Immature natural killer cell (primary cell): ENCODE data around the gene RBBP9. TPM values are rescaled to one million over a fixed set of nuclear protein-coding genes. Genes with fewer than 3 reads are reported as not detected.

Source experiments
- DNase-seq, 3 donors: peaks; one replicate each; pipeline ENCODE4 v3.0.0; 2022; ENCODE audit warnings: mixed read lengths in 1 of 3
- H3K27ac Mint-ChIP-seq, 6 donors: one replicate each; pipeline ENCODE4 v1.8.0; 2020; ENCODE audit warnings: mixed read lengths in 6 of 6, mild to moderate bottlenecking in 5 of 6, inconsistent platforms in 4 of 6, moderate library complexity in 3 of 6
- H3K27me3 Mint-ChIP-seq, 3 donors: one replicate each; pipeline ENCODE4 v1.8.0; 2020 to 2021; ENCODE audit warnings: low read depth in 3 of 3, mild to moderate bottlenecking in 3 of 3, mixed read lengths in 3 of 3, moderate library complexity in 3 of 3, inconsistent platforms in 1 of 3
- H3K36me3 Mint-ChIP-seq, 3 donors: one replicate each; pipeline ENCODE4 v1.8.0; 2020; ENCODE audit warnings: mixed read lengths in 3 of 3, inconsistent platforms in 2 of 3, mild to moderate bottlenecking in 2 of 3
- H3K4me1 Mint-ChIP-seq, 2 donors: one replicate each; pipeline ENCODE4 v1.8.0; 2020; ENCODE audit warnings: inconsistent platforms in 2 of 2, mild to moderate bottlenecking in 2 of 2, mixed read lengths in 2 of 2, moderate library complexity in 1 of 2
- H3K4me3 Mint-ChIP-seq, 5 donors: one replicate each; pipeline ENCODE4 v1.8.0; 2020; ENCODE audit warnings: mild to moderate bottlenecking in 5 of 5, mixed read lengths in 5 of 5, inconsistent platforms in 3 of 5, moderate library complexity in 3 of 5
- H3K9me3 Mint-ChIP-seq, 6 donors: one replicate each; pipeline ENCODE4 v1.8.0; 2020; ENCODE audit warnings: mild to moderate bottlenecking in 6 of 6, mixed read lengths in 6 of 6, inconsistent platforms in 4 of 6, moderate library complexity in 3 of 6
- polyA plus RNA-seq, 3 donors: library from polyadenylated mRNA; unstranded; fragments of 300-500 nt; fragmentation: Illumina TruSeq; gene quantifications; one replicate each; pipeline ENCODE4 v1.2.3, GENCODE V29; 2021

The RBBP9 gene
- polyA plus RNA-seq, 3 donors from 2014 or later = 3.4 to 9.8 (median 9.7) TPM

- Mint-ChIP-seq H3K27ac (peak overlapping the region in 1 of 6 donors; percentile 77), H3K36me3 (peaks cover 18 to 43% (median 20%) of the 10 kb centered on the region in 3 donors), H3K9me3 (no peaks in the 10 kb centered on the region), H3K4me3 (no peak overlapping the region), H3K4me1 (no peaks in the 10 kb centered on the region), H3K27me3 (no peaks in the 10 kb centered on the region)
- no peak for DNase-seq
Observed at GRCh38 chr20:18481596-18481995, 15.4 kb downstream of the RBBP9 start.

DNA sequence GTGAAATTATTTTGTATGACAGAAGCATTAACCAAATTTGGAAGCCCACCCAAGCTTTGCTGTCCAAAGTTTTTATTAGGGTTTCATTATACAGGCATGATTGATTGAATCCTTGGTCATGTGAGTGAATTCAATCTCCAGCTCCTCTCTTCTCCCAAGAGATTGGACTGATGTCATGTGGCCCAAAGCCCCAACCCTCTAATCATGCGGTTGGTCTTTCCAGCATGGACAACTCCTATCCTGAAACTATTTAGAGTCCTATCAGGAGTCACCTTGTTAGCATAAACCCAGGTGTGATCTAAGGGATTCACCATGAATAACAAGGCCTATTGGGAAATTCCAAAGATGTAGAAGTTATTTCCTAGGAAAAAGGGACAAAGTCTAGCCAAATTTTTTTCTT lies 19.2 kb downstream of the RBBP9 start:
- Mint-ChIP-seq H3K27ac (no peak overlapping the region), H3K36me3 (peaks cover 27 to 49% (median 28%) of the 10 kb centered on the region in 3 donors), H3K4me1 (no peaks in the 10 kb centered on the region), H3K4me3 (no peak overlapping the region), H3K27me3 (no peaks in the 10 kb centered on the region), H3K9me3 (no peaks in the 10 kb centered on the region)
- no peak for DNase-seq

- Mint-ChIP-seq H3K27ac (no peak overlapping the region), H3K36me3 (peaks cover 21 to 44% (median 23%) of the 10 kb centered on the region in 3 donors), H3K4me3 (no peak overlapping the region), H3K27me3 (no peaks in the 10 kb centered on the region), H3K4me1 (no peaks in the 10 kb centered on the region), H3K9me3 (no peaks in the 10 kb centered on the region)
- DNase-seq = no peak
Observed at GRCh38 chr20:18477218-18477617, 19.8 kb downstream of the RBBP9 start.

DNA sequence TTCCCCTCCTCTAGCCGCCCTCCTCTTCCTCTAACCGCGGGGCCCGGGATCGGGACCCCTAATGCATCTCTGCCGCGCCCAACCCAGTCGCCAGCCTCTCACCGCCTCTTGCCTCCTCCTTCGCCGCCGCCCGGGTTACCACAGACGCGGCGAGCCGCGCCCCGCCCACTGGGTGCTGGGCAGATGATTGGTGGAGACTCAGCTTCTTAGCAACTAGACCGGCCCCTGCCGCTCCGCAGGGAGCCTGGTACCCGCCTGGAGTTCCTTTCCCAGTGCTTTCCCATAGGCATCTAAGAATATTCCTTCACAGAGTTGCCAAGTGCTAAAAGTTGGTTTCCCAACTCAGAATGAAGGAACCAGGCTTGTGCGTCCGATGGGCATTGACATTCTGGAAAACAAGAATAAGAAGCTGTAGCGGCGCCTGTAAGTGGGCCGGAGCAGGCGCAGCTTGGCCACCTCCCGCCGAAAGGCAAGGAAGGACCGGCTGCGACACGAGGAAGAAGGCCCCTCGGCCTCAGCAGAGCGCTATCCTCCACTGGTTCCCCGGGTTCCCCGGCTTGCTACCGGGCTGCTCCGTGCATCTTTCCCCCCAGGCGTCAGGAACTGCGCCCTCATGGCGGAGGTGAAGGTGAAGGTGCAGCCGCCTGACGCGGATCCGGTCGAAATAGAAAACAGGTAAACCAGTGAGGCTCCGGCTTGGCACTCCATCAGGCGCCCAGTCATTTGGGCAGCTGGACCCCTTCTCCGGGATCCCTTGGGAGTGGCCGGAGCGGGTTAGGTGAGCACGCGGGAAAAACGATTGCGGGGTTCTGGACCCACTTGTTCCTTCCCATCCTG lies 29.9 kb downstream of the RBBP9 start, which contains the start of the genes DZANK1 and POLR3F:
DZANK1 (minus strand) TSS at position 137 of the 837 bp plus-strand sequence. CDS start 1,672 bp downstream, outside the sequence.
POLR3F (plus strand) TSS at position 497 of the 837 bp plus-strand sequence; CDS start at position 614, 117 bp downstream.
- Mint-ChIP-seq H3K9me3 (no peaks in the 10 kb centered on the region), H3K4me3 (peak within 1 kb of the TSS; percentile 93 to 98 (median 95)), H3K27me3 (peaks cover 0 to 15% (median 7%) of the 10 kb centered on the region in 3 donors), H3K36me3 (peaks cover 0 to 4% (median 4%) of the 10 kb centered on the region in 3 donors), H3K27ac (peak within 1 kb of the TSS; percentile 93 to 97 (median 96)), H3K4me1 (peaks cover 30 to 40% of the 10 kb centered on the region in 2 donors)
- DNase-seq = peak; percentile 89 to 90 (median 89)

DNA sequence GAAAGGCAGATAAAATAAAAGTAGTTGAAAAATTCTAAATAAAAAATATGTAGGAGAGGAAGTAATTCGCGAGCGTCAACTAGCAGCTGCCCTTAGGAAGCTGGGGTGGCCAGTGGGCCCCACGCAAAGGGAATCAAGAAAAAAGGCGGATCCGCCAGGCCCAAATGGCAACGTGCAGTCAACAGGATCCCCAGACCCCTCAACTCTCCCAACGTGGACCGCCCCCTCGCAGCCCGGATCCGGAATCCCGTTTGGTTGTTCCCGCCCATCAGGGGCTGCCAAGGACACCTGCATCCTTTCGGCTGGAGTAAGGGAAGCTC lies 30.5 kb downstream of the RBBP9 start:
- Mint-ChIP-seq H3K4me1 (peaks cover 30 to 40% of the 10 kb centered on the region in 2 donors), H3K27me3 (peaks cover 0 to 15% (median 7%) of the 10 kb centered on the region in 3 donors), H3K27ac (peak overlapping the region; percentile 93 to 97 (median 96)), H3K4me3 (peak overlapping the region; percentile 93 to 98 (median 95)), H3K9me3 (no peaks in the 10 kb centered on the region), H3K36me3 (peaks cover 0 to 4% (median 4%) of the 10 kb centered on the region in 3 donors)
- no peak for DNase-seq

DNA sequence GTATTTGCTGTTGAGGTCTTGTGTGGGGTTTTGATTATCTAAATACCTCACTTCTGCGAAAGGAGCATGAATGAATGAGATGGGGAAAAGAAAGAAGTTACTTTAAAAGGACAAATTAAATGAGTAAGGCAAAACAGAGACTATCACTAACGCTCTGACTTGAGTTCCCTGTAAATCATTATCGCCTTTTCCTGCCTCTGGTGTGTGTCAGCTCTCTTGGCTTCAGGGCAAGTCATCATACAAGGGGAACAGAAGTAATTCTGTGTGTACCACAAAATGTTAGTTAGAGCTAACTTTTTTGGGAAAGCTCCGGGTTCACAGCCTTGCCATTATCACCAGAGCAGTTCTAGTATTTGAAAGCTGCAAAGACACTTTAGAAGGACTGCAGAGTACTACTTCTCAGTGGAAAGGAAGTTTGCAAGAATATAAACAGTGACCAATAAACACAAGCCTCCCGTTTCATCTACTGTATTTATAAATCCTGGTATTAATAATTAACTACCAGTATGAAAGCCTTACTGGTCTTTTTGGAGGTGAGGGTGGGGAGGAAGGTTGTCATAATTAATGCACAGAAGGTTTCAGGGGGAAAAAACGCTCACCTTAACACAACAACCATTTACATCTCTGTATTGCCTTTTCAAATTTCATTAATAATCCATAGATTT lies 31.4 kb downstream of the RBBP9 start:
- Mint-ChIP-seq H3K4me3 (peak overlapping the region; percentile 47 to 97 (median 94)), H3K27me3 (peaks cover 0 to 15% (median 7%) of the 10 kb centered on the region in 3 donors), H3K4me1 (peaks cover 30 to 40% of the 10 kb centered on the region in 2 donors), H3K36me3 (peaks cover 0 to 4% (median 4%) of the 10 kb centered on the region in 3 donors), H3K27ac (peak overlapping the region; percentile 93 to 97 (median 96)), H3K9me3 (no peaks in the 10 kb centered on the region)
- no peak for DNase-seq

GRCh38 chr20:18456600-18456999 lies 40.4 kb downstream of the RBBP9 start:
- Mint-ChIP-seq H3K4me1 (no peaks in the 10 kb centered on the region), H3K27me3 (peaks cover 0 to 4% (median 0%) of the 10 kb centered on the region in 3 donors), H3K27ac (no peak overlapping the region), H3K9me3 (no peaks in the 10 kb centered on the region), H3K36me3 (peaks cover 0 to 21% (median 8%) of the 10 kb centered on the region in 3 donors), H3K4me3 (no peak overlapping the region)
- no peak for DNase-seq

DNA sequence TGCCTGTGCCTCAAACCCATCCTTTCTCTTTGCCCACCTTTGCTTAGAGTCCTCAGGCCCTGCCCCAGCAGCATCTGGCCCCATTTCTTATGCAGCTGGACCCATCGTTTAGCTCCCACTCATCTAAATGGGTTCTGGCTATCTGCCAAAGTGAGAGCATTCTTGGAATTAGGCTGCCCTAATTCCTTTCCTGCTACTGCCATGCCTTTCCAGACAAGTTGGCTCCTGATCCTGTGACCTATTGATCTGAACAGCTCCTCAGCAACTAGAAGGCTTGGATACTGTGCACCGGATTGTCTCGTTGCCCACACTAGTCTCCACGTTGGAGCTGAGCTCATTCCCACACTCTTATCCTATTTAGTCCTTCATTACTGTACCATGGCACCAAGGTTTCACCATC lies 53.1 kb downstream of the RBBP9 start:
- Mint-ChIP-seq H3K27me3 (peaks cover 0 to 4% (median 2%) of the 10 kb centered on the region in 3 donors), H3K9me3 (no peaks in the 10 kb centered on the region), H3K36me3 (peaks cover 4 to 15% (median 4%) of the 10 kb centered on the region in 3 donors), H3K27ac (no peak overlapping the region), H3K4me3 (no peak overlapping the region), H3K4me1 (no peaks in the 10 kb centered on the region)
- no peak for DNase-seq

DNA sequence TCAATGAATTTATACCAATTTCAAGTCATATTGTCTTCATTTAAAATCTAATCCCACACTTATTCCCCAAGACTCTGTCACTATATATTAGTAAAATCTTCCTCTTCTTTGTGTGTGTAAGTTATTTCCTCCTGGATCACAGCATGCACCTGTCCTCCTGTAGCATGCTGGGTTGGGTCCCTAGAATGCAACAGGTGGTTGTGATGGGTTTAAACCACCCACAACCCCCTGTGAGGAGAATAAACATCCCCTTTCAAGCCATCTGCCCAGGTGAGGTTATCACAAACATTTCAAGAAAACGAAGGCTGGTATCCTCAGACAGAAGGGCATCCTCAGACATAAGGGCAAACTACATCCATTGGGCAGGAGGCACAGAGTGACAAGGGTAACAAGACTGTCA lies 56.6 kb downstream of the RBBP9 start:
- no peak overlapping the region for H3K27ac Mint-ChIP-seq
- H3K9me3 Mint-ChIP-seq = no peaks in the 10 kb centered on the region
- peaks cover 0 to 2% (median 0%) of the 10 kb centered on the region in 3 donors for H3K27me3 Mint-ChIP-seq
- DNase-seq = no peak
- H3K4me3 Mint-ChIP-seq = no peak overlapping the region
- peaks cover 8 to 13% of the 10 kb centered on the region in 2 donors for H3K4me1 Mint-ChIP-seq
- peaks cover 0 to 7% (median 0%) of the 10 kb centered on the region in 3 donors for H3K36me3 Mint-ChIP-seq

DNA sequence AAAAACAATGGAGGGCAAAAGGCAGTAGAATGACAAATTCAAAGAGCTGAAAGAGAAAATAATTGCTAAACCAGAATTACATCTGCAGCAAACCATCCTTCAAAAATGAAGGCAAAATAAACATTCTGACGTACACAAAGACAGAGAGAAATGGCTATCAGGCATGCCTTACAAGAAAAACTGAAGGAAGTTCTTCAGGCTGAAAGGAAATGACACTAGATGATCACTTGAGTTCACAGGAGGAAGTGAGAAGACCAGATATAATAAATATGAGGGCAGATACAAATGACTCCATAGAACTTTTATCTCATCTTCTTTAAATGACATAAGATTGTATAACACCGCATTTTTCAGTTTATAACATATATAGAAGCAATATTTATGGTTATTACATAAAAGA lies 60.2 kb downstream of the RBBP9 start:
- Mint-ChIP-seq H3K27me3 (peaks cover 0 to 2% (median 0%) of the 10 kb centered on the region in 3 donors), H3K27ac (peak overlapping the region in 4 of 6 donors; percentile 13 to 69 (median 18)), H3K4me3 (peak overlapping the region in 1 of 5 donors; percentile 24), H3K36me3 (peaks cover 0 to 3% (median 3%) of the 10 kb centered on the region in 3 donors), H3K4me1 (peaks cover 13 to 14% of the 10 kb centered on the region in 2 donors), H3K9me3 (no peaks in the 10 kb centered on the region)
- DNase-seq = no peak

Other genes with a start within 250 kb of the RBBP9 start
- 1 to 10 TPM; 3.2 to 6.5 (median 5.4) TPM for gene ZNF133, start 208.7 kb downstream of the RBBP9 start, polyA plus RNA-seq
- 1 to 10 TPM in 2 of 3 donors, not detected in 1; 1.2 to 1.6 TPM for gene DZANK1, start 30.2 kb downstream of the RBBP9 start, polyA plus RNA-seq
- gene POLR3F, start 29.8 kb downstream of the RBBP9 start, polyA plus RNA-seq = 1 to 10 TPM; 4.3 to 6.2 (median 4.4) TPM
- gene SEC23B, start 10.7 kb upstream of the RBBP9 start, polyA plus RNA-seq = 100 to 1,000 TPM in 1 of 3 donors, 10 to 100 TPM in 2; 44.1 to 109 (median 67.7) TPM
- 100 to 1,000 TPM; 175 to 216 (median 181) TPM for gene SMIM26, start 70.2 kb upstream of the RBBP9 start, polyA plus RNA-seq
- 10 to 100 TPM; 47.4 to 68.3 (median 66.6) TPM for gene DTD1, start 90.8 kb upstream of the RBBP9 start, polyA plus RNA-seq